GM13976 (cell line): ENCODE results near the gene BICDL2.

Experiments
- DNase-seq: peaks from one replicate; pipeline ENCODE4 v3.0.0; 2012; ENCODE audit warnings: low spot score
- in situ Hi-C: fragments of 300-500 bp; cut with MboI; formaldehyde crosslinking; loops from one replicate; pipeline ENCODE4 v1.12.0; 2022; ENCODE audit warnings: low sequenced_read_pairs, mixed read lengths, inconsistent platforms; ENCODE audit not compliant: unreplicated experiment
- TF ChIP-seq, protein P1 (sequence below): IDR thresholded peaks from 2 replicates; pipeline ENCODE4 v1.5.1; 2012; ENCODE audit warnings: borderline replicate concordance, mild to moderate bottlenecking; ENCODE audit not compliant: insufficient read depth; ENCODE audit errors: extremely low read depth, missing control alignments, control extremely low read depth

BICDL2 gene

DNA sequence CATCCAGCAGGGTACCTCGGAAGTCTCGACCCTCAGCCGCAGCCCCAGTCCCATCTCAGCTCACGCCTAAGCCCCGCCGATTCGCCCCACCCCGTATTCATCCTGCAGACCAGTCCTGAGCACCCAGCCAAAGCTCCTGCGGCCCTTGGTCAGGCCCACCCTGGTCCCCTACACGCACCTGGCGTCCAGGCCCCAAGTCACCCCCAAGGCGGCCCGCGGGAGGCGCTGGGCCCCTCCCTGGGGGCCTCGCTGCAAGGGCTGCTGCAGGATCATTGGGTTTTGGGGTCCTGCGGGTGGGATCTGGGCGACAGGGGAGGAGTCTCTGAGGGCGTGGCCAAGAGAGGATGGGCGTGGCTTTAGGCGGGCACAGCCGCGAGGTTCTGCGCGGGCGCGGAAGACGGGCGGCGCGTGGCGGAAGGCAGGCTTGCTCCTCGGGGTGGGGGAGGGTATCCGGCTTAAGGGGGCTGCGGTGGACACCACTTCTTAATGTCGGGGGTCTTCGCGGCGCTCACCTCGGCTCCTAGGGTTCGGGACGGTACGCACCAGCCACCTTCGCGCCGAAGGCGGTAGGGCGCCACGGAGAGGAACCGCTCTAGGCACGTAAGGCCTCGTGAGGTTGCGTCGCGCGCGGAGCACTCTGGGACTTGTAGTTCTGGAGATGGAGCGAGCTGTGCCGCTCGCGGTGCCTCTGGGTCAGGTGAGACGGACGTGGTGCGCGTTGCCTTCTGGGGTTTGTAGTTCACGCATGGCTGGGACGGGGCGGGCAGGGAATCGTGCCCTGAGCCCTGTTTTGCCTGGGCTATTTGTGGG is 12.9 kb downstream of the BICDL2 start, which contains the start of the genes HCFC1R1 and THOC6:
Gene HCFC1R1, minus strand, starts transcription at position 274 of the 810 bp plus-strand sequence. Its CDS starts 1 bp downstream, at position 273.
Gene THOC6, plus strand, starts transcription at position 367 of the 810 bp plus-strand sequence. Its CDS starts 292 bp downstream, at position 659.
- TF ChIP-seq, protein P1, sequence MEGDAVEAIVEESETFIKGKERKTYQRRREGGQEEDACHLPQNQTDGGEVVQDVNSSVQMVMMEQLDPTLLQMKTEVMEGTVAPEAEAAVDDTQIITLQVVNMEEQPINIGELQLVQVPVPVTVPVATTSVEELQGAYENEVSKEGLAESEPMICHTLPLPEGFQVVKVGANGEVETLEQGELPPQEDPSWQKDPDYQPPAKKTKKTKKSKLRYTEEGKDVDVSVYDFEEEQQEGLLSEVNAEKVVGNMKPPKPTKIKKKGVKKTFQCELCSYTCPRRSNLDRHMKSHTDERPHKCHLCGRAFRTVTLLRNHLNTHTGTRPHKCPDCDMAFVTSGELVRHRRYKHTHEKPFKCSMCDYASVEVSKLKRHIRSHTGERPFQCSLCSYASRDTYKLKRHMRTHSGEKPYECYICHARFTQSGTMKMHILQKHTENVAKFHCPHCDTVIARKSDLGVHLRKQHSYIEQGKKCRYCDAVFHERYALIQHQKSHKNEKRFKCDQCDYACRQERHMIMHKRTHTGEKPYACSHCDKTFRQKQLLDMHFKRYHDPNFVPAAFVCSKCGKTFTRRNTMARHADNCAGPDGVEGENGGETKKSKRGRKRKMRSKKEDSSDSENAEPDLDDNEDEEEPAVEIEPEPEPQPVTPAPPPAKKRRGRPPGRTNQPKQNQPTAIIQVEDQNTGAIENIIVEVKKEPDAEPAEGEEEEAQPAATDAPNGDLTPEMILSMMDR = no peak
- DNase-seq = peak; percentile 93
- in situ Hi-C loops = no loop called here

DNA sequence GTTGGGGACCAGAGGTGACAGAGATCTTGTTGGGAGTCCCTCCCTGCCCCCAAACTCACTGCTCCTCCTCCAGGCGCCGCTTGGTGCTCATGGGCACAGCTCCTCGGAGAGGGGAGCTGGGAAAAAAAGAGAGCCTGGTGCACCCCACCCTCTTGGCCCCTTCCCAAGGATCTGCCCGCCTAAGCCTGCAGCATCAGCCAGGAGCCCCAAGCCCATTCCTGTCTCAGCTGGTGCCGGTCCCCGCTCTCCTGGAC is 13.4 kb downstream of the BICDL2 start:
- in situ Hi-C loops = no loop called here
- TF ChIP-seq, protein P1 = no peak
- DNase-seq = no peak

DNA sequence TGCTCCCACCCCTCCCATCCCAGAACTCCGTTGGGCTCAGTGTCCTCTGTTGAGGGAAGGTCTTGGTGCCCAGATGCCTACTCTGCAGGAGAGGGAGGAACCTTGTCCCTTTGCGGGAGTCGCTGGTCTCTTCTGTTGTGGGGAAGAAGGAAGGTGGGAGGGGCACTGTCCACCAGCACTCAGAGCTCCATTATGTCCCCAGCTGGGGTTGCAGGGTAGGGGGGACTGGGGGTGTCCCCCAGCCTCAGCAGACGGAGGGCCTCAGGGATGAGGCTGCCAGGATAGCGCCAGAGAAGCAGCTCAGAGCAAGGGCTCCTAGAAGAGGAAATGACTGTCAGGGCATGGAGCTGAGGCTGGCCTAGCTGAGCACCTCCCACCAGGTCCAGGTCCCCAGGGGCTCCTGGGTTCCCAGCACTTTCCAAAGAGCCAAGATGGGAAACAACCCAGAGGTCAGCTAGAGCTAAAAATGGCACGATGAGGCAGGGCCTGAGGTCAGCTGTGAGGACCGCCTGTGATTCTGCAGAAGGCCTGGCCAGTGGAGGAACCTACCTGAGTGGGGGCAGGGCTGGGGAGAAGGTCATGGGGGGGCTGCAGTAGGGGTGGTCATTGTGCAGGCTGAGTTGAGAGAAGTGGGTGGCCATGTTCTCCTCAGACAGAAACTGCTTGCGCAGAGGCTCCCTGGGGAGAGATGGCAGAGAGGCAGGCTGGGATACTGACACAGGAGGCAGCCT is 13.9 kb downstream of the BICDL2 start:
- in situ Hi-C loops = no loop called here
- TF ChIP-seq, protein P1 = no peak
- DNase-seq = no peak

DNA sequence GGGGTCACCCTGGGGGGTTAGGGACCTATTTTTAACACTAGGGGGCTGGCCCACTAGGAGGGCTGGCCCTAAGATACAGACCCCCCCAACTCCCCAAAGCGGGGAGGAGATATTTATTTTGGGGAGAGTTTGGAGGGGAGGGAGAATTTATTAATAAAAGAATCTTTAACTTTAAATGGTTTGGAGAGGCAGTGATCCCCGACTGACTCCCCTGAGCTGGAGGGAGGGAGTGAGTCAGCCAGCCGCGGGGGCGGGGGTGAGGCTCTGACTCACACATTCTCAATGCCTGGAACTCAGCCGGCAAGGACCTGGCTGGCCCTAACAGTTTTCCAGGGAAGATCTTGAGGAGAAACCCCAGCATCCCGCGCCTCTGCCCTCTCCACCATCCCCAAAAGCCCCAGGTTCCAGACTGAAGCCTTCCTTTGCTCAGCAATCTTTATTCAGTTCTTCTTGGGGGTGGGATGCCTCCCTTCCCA is 14.5 kb downstream of the BICDL2 start:
- DNase-seq = peak; percentile 75
- TF ChIP-seq, protein P1 = no peak
- in situ Hi-C loops = no loop called here

DNA sequence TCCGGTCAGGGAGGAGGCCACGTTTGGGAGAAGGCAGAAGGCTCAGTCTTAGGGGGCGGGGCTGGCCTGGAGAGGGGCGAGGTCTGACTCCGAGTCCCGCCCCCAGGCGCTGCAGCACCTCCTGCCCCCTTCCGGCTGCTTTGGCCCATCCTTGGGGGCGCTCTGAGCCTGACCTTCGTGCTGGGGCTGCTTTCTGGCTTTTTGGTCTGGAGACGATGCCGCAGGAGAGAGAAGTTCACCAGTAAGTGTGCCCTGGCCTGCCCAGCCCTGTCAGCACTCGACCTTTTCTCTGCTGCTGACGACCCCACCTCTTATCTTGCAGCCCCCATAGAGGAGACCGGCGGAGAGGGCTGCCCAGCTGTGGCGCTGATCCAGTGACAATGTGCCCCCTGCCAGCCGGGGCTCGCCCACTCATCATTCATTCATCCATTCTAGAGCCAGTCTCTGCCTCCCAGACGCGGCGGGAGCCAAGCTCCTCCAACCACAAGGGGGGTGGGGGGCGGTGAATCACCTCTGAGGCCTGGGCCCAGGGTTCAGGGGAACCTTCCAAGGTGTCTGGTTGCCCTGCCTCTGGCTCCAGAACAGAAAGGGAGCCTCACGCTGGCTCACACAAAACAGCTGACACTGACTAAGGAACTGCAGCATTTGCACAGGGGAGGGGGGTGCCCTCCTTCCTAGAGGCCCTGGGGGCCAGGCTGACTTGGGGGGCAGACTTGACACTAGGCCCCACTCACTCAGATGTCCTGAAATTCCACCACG is 15.1 kb downstream of the BICDL2 start:
- peak; percentile 85 for DNase-seq

More for the DNA sequence above, 15.1 kb downstream of the BICDL2 start:
- in situ Hi-C loops = no loop called here
- TF ChIP-seq, protein P1 = peak; percentile 34
